Omental fat pad (tissue), 4 donors: ENCODE measurements around the gene MAPKAP1. TPM values are rescaled to one million over a fixed set of nuclear protein-coding genes. Genes with fewer than 3 reads are reported as not detected.

ENCODE experiments used
- ATAC-seq: fragments of 150-250 bp; one replicate; pipeline ENCODE4 v1.9.1; 2016; ENCODE audit warnings: mild to moderate bottlenecking, moderate library complexity; ENCODE audit not compliant: low FRiP score
- DNase-seq: peaks from one replicate; pipeline ENCODE4 v3.0.0-alpha.2; 2019; ENCODE audit warnings: low spot score
- total RNA-seq, 4 donors: library from RNA; depleted of rRNA; stranded (reverse); fragments of >200 nt; gene quantifications; one replicate each; pipeline ENCODE4 v1.1.0, GENCODE V29; 2016
- TF ChIP-seq, protein P1 (sequence below), 3 donors: fragments of 450-650 bp; IDR thresholded peaks; one replicate each; pipeline ENCODE4 v1.5.1; 2016 to 2017; ENCODE audit warnings: antibody characterized with exemption in 3 of 3, mild to moderate bottlenecking in 3 of 3, moderate library complexity in 2 of 3

The MAPKAP1 gene
- total RNA-seq, 4 donors from 2014 or later: 60.0 to 78.0 (median 72.9) TPM

DNA sequence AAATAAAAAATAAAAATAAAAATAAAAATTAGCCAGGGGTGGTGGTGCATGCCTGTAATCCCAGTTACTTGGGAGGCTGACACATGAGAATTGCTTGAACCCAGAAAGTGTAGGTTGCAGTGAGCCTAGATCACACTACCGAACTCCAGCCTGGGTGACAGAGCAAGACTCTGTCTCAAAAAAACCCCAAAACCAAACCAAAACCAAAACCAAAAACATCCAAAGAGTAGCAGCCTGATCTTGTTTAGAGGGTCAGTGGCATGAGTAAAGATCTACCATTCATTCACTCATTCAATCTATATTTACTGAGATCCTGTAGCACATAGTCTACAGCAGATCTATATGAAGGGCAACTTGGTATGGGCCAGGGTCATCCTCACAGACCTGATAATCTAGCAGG, 202.4 kb downstream of the MAPKAP1 start:
- TF ChIP-seq, protein P1, sequence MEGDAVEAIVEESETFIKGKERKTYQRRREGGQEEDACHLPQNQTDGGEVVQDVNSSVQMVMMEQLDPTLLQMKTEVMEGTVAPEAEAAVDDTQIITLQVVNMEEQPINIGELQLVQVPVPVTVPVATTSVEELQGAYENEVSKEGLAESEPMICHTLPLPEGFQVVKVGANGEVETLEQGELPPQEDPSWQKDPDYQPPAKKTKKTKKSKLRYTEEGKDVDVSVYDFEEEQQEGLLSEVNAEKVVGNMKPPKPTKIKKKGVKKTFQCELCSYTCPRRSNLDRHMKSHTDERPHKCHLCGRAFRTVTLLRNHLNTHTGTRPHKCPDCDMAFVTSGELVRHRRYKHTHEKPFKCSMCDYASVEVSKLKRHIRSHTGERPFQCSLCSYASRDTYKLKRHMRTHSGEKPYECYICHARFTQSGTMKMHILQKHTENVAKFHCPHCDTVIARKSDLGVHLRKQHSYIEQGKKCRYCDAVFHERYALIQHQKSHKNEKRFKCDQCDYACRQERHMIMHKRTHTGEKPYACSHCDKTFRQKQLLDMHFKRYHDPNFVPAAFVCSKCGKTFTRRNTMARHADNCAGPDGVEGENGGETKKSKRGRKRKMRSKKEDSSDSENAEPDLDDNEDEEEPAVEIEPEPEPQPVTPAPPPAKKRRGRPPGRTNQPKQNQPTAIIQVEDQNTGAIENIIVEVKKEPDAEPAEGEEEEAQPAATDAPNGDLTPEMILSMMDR (IDR thresholded peaks at IDR 0.05): no peak
- ATAC-seq (no peak), DNase-seq (no peak)

DNA sequence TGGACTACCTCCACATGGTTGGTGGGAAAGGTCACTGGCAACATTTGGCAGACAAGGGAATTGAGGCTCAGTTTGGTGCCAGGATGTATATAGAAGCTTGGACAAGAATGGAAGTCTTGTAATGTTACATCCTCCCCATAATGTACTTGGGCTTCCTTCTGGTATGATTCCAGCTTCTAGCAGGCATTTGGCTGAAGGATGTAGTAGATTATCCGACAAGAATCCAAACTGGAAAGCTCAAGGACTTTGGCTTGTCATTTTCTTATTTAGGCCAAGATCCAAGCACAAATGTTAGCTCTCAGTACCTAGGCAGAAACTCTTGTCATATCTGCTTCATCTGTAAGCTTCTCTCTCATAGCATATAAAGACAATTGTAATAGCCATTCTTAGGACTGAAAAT, 209.1 kb downstream of the MAPKAP1 start:
- TF ChIP-seq, protein P1 (IDR thresholded peaks at IDR 0.05): no peak
- ATAC-seq (no peak), DNase-seq (no peak)

DNA sequence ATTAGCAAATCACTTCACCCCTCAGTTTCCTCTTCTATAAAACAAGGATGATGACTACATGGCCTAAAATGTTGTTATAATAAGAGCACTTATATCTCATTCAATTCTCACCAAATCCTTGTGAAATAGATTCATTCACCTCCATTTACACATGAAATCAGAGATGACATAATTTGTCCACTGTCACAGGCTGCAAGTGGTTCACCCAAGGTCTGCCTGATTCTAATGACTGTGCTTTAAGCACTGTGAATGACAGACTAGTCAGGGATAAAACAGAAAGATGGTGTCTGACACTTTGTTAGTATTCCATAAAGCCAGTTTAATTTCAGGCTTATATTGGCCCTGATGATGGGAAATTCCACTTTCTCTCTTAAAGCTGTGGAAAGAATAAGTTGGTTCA, 209.5 kb downstream of the MAPKAP1 start:
- DNase-seq: no peak
- no peak for ATAC-seq
- TF ChIP-seq, protein P1 (IDR thresholded peaks at IDR 0.05): no peak

DNA sequence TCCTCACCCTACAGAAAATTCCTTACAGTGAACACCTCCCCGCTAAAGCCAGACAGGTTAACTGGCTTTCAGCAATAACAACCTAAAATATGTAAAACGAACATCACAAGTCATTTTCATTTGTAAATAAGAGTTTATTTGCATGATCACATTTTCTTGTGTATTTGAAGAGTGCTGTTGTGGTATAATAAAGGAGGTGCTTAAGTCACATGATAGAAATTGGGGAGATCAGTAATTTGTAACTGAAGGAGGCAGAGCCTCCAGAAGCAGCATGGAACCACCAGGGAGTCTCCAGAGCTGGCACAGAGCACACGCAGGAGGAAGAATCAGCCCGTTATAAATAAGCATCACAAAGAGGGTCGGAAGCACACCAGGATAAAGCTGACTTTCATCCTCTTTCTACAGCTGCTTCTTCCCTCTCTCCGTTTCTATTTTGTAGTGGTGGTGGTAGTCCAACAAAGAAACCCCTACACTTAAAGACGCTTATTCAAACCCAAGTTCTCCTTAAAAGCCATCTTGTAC, 210.6 kb downstream of the MAPKAP1 start:
- no peak for ATAC-seq
- no peak for DNase-seq
- TF ChIP-seq, protein P1 (IDR thresholded peaks at IDR 0.05): no peak

DNA sequence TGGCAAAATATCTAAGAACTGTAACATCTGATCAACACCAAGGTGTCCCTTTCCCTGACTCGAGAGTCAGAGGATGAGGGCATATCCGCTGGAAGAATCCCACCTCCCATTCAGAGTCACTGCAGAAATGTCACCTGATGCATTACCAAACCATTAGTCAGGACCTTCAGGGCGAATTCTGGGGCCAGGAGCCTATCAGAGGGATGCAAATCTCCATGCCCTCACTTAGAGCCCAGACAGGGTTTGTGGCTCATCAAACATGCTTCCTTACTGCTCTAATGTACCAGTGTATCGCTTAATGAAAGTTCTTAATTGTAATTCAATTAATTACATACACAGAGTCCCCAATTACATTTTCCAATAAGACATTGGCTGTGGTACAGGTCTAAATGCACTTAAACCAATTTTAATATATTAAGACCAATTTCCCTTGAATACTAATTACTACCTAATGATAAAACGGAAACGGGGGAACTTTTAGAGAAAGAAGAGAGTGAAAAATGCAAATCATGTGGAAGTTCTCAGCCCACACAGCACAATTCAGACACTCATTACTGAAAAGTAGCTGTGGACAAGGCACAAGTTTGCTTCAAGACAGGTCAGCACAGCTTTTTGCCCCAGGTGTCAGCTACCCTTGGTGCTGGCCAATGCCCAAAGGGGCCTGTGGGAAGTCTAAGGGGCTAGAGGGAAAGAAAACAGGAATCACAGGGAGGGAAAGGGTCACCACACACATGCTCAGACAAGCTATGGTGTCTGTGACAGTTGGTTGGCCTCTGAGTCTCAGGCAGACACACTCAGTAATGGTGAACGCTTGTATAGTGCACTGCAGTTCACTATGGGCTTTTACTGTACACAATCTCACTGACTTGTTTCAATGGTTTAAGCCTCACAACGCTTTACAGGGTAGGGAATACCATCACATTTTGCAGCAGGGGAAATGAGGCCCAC, 211.6 kb downstream of the MAPKAP1 start:
- TF ChIP-seq, protein P1 (IDR thresholded peaks at IDR 0.05): no peak
- no peak for DNase-seq
- ATAC-seq: no peak

DNA sequence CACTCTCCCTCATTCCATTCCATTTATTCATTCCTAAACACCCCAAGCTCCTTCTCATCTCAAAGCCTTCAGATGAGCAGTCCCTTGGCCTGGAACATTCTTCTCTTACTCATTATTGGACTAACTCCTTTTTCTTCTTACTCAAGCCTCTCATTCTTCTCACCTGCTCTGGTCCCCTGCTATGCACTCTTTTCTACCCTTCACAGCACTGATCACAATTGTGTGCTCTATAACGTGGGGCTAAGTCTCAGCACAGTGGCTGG, 212.4 kb downstream of the MAPKAP1 start:
- ATAC-seq (no peak), DNase-seq (no peak)

More for the DNA sequence above, 212.4 kb downstream of the MAPKAP1 start:
- TF ChIP-seq, protein P1 (IDR thresholded peaks at IDR 0.05): no peak
